Stimulated activated CD4-positive, alpha-beta T cell treated with anti-CD3 and anti-CD28 coated beads, Interleukin-15, amount 100 ng/mL, for 24 hours (primary cell): ENCODE data around the gene SUPT5H.

Experiments used
- DNase-seq: peaks from one replicate; pipeline ENCODE4 v3.0.0-alpha.2; 2020

SUPT5H gene

GRCh38 chr19:39409208-39410016 lies 36.0 kb upstream of the SUPT5H start:
- peak; percentile 88 for DNase-seq

GRCh38 chr19:39410017-39410830 lies 35.2 kb upstream of the SUPT5H start:
- DNase-seq: peak; percentile 76

DNA sequence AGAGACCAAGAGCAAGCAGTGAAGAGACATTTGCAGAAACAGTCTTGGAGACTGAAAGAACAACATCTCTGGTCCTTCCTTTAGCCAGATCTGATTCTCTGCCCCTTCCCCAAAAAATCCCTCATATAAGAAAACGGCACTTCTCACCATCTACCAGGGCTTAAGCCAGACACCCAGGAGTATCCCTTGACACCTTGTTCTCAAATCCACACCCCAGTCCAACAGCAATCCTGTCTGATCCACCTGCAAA lies 34.6 kb upstream of the SUPT5H start:
- DNase-seq: no peak

DNA sequence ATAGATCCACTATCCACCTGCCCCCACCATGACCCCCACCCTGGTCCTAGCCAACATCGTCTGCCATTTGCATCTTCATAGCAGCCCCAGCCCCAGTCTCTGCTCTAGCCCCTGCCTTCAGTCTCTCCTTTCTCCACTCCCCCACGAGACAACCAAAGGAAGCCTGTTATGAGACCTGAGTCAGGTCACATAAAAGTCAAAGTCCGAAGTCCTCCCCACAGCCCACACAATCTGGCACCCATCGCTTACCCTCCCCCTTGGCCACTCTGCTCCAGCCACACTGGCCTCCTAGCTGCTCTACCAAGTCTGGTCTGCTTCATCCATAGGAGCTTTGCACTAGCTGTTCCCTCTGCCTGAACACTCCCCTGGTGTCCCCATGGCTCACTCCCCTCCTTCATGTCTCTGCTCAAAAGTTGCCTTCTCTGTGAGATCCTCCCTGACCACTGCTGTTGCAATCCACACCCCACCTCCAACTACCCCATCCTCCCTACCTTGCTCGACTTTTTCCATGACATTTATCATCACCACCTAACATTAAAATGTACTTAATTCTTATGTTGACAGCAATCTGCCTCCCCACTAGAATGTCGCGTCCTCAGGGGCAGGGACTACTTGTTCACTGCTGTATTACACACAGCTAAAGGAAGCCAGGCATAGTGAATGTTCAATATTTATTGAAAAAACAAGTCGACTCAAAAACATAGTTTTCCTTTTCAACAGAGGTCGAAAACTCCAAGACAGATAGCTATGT lies 34.1 kb upstream of the SUPT5H start:
- no peak for DNase-seq

GRCh38 chr19:39411832-39412099 lies 33.6 kb upstream of the SUPT5H start:
- peak; percentile 94 for DNase-seq

DNA sequence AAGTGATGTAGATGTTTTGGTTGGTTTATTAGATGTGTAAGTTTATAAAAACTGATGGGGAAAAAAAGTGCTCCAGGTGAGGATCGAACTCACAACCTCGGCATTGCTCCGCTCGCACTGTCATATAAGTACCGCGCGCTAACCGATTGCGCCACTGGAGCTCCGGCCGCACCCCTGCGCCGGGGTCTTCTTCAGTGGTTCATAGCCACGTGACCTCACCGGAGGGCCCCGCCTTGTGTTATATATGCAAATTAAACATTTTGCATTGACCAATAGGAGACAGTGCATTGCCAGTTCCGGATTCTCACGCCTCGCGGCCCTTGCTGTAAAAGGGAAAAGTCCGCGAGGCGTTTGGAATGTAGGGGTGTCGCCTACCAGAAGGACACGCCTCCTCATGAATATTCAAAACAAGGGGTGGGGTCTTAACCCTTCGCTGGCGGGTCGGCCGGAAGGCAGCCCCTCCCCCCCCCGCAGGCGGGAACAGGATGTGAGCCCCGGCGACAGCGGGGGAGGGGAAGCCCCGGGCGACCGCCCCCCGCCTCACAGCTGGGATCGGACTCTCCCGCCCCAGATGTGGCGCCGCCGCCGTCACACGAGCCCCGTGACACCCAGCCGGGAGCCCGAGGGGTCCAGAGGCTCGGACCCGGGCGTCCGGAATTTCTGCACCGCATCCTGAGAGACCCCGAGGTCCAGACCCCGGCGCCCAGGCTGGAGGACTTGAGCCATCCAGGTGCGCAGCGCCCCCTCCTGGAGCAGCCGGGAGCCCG lies 33.1 kb upstream of the SUPT5H start, which contains the start of gene PLEKHG2:
TSS of gene PLEKHG2 (plus strand) at position 570 of the 767 bp plus-strand sequence. CDS start 1,418 bp downstream, outside the sequence.
- DNase-seq: peak; percentile 99

DNA sequence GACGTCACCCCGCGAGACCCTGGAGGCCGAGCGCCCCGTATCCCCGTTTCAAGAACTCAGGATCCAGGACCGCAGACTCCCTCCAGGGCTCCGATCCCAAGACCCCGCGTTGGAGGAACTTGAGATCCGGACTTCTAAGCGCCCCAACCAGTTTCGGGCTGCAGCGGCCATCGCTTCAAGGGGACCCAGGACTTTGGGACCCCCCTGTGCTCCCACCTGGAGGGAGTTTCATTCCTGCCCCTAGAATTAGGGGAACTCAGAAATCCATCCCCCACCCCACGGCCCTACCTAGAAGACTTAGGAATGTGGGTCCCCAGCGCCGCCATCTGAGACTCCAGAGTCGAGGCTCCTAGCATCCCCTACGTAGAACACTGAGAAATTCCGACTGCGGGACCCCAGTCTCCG lies 32.5 kb upstream of the SUPT5H start:
- no peak for DNase-seq

DNA sequence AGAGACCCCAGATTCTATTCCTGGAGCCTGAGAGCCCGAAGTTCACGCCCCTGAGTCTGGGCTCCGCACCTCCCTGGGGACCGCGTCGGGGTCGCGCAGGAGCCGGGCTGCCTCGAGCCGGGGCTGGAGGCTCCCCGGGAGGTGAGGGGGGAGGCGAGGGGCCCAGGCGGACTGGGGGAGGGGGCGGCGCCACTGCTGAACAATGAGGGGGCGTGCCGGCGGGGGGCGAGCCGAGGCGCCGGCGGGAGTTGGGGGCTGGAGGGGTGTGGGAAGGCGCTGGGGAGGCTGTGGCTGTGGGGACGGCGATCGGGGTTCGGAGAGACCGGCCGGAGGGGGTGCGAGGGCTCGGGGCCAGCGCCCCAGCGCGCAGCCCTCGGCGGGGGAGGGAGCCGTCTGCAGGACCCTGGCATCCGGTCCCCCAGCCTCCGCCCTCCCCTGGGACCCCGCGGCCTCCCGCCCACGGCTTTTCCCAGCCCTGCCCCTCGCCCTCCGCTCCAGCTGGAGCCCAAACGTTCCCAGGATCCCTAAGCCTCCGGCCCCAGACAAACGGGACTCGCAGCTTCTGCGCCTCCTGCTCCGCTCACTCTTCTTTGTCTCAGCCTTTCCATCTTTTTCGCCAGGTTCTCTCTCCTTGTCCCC lies 32.0 kb upstream of the SUPT5H start:
- DNase-seq: no peak

DNA sequence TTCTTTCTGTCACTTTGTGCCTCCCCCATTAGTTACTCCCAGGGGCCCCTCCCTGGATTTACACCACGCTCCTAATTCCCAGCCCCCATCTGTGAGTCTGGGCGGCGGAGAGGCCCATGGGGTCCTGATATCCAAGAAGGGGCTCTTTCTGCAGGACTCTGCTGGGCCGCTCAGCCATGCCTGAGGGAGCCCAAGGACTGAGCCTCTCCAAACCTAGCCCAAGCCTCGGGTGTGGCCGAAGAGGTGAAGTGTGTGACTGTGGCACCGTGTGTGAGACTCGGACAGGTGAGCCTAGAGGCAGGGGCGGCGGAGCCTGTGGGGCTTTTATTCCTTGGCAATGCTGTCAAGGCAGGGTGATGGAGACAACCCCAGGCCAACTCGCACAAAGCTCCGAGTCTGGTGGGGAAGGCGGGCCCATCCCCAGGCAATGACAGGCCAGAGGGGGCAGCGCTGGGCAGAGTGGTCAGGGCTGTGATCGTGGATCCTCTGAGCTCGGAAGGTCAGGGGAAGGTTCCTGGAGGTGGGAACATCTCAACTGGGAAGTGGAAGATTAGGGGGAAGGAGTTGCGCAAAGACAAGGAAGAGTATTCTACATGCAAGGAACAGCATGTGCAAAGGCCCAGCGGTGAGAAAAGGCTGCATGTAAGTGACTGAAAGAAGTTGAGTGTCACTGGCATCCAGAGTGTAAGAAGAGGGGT lies 31.3 kb upstream of the SUPT5H start:
- no peak for DNase-seq

GRCh38 chr19:39415111-39416046 lies 30.0 kb upstream of the SUPT5H start:
- no peak for DNase-seq

DNA sequence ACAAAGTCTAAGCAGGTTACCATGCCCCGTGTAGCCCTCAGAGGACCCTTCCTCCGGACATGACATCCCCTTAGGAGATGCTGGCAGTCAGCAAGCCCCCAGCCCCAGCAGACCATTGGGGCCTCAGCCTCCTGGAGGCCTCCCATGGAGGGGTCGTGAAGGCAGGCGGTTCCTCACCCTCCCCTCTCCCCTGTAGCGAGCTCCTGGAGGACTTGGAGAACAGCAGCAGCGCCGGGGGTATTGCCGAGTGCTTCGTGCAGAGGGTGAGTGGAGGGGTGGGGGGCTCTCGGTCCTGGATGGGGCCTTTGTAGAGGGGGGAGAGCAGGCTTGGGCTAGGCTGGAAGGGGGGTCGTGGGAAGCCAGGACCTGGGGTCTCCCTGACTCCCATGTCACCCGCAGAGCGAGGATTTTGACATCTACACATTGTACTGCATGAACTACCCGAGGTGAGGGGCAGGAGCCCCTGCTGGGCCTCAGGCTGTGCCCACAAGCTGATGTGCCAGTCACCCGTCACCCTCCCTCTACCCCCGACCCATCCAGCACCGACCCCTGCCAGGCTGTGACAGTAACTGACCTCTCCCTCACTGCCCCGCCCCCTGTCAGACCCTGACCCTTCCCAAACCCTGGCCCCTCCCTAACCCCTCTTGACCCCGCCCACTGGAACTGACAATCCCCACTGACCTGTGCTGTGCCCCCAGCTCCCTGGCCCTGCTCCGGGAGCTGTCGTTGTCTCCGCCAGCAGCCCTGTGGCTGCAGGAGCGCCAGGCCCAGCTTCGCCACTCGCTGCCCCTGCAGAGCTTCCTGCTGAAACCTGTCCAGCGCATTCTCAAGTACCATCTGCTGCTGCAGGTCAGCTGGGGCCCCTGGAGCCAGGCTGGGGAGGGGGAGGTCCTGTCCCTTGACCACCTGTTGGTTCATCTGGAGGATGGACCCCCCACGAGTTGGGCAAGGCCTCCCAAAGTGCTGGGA lies 28.9 kb upstream of the SUPT5H start:
- DNase-seq: no peak

DNA sequence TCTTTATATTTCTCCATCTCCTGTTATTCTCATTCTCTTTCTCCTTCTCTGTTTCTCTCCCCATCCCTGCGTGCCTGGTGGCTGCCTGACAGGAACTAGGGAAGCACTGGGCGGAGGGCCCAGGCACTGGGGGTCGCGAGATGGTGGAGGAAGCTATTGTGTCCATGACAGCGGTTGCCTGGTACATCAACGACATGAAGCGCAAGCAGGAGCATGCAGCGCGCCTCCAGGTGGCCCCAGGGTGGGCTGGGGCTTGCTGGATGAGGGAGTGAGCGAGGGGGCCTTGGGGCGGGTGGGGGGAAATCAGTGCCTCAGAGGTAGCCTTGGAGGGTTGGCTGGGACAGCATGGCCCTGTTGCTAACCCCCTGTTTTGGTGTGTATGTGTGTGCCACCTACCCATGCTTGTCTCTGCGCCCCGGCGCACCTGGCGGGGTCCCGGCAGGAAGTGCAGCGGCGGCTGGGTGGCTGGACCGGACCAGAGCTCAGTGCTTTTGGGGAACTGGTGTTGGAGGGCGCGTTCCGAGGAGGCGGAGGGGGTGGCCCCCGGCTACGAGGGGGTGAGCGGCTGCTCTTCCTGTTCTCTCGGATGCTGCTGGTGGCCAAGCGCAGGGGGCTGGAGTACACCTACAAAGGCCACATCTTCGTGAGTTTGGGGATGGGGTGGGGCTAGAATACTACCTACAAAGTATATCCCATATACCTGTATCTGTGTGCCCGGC lies 27.8 kb upstream of the SUPT5H start:
- DNase-seq: no peak

- no peak for DNase-seq
Measured at GRCh38 chr19:39419003-39419402, 26.4 kb upstream of the SUPT5H start.

GRCh38 chr19:39420769-39421168 lies 24.6 kb upstream of the SUPT5H start:
- DNase-seq: no peak

DNA sequence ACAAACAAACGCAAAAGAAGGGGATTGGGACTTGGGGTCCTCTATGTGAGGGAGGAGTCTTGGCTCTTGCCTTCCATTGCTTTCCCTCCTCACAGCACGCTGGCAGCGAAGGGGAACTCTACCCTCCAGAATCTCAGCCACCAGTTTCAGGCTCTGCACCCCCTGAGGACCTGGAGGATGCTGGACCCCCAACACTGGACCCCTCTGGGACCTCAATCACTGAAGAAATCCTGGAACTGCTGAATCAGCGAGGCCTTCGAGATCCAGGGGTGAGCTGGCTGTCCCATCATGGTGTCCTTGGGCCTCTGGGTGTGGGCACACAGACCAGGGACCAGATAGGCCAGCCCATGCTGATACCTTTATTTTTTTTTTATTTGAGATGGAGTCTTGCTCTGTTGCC lies 23.4 kb upstream of the SUPT5H start:
- DNase-seq: no peak

- no peak for DNase-seq
Measured at GRCh38 chr19:39423258-39424086, 21.9 kb upstream of the SUPT5H start.

- DNase-seq: no peak
Measured at GRCh38 chr19:39424934-39425333, 20.4 kb upstream of the SUPT5H start.

GRCh38 chr19:39425744-39426143 lies 19.6 kb upstream of the SUPT5H start:
- DNase-seq: no peak
